Measurements from ENCODE around the gene CRMP1.
"Not testable (repeated sequence)": the region's sequence is repeated elsewhere in the genome, so short reads cannot be mapped to it uniquely, and the experiment has no call there.

CRMP1 gene

GRCh38 chr4:5816851-5817375, 76.0 kb downstream of the CRMP1 start:
- no peak for DNase-seq

- no peak for DNase-seq
Measured at GRCh38 chr4:5816101-5816500, 76.8 kb downstream of the CRMP1 start.

- DNase-seq: no peak
Measured at GRCh38 chr4:5815641-5816040, 77.2 kb downstream of the CRMP1 start.

GRCh38 chr4:5814421-5814820, 78.5 kb downstream of the CRMP1 start:
- no peak for DNase-seq

- no peak for DNase-seq
Measured at GRCh38 chr4:5813882-5814255, 79.0 kb downstream of the CRMP1 start.

- peak; percentile 20 for DNase-seq
Measured at GRCh38 chr4:5812506-5813229, 80.2 kb downstream of the CRMP1 start.

- DNase-seq: not testable (repeated sequence)
Measured at GRCh38 chr4:5812057-5812456, 80.8 kb downstream of the CRMP1 start.

GRCh38 chr4:5810770-5811430, 82.0 kb downstream of the CRMP1 start:
- no peak for DNase-seq

- DNase-seq: no peak
Measured at GRCh38 chr4:5810151-5810550, 82.7 kb downstream of the CRMP1 start.

GRCh38 chr4:5809216-5809776, 83.6 kb downstream of the CRMP1 start:
- no peak for DNase-seq

GRCh38 chr4:5808081-5808741, 84.7 kb downstream of the CRMP1 start:
- peak; percentile 59 for DNase-seq

- DNase-seq: no peak
Measured at GRCh38 chr4:5805270-5805669, 87.6 kb downstream of the CRMP1 start.

GRCh38 chr4:5804656-5805055, 88.2 kb downstream of the CRMP1 start:
- DNase-seq: no peak

- no peak for DNase-seq
Measured at GRCh38 chr4:5802565-5802964, 90.3 kb downstream of the CRMP1 start.

- no peak for DNase-seq
Measured at GRCh38 chr4:5801696-5802095, 91.2 kb downstream of the CRMP1 start.

- no peak for DNase-seq
Measured at GRCh38 chr4:5800496-5800895, 92.4 kb downstream of the CRMP1 start.

GRCh38 chr4:5799406-5799805, 93.5 kb downstream of the CRMP1 start:
- DNase-seq: no peak

- DNase-seq: no peak
Measured at GRCh38 chr4:5798946-5799345, 93.9 kb downstream of the CRMP1 start.

GRCh38 chr4:5798462-5798861, 94.4 kb downstream of the CRMP1 start:
- no peak for DNase-seq

- DNase-seq: no peak
Measured at GRCh38 chr4:5797866-5798265, 95.0 kb downstream of the CRMP1 start.

GRCh38 chr4:5796976-5797375, 95.9 kb downstream of the CRMP1 start:
- no peak for DNase-seq

- no peak for DNase-seq
Measured at GRCh38 chr4:5795580-5795979, 97.3 kb downstream of the CRMP1 start.

GRCh38 chr4:5793514-5793913, 99.4 kb downstream of the CRMP1 start:
- DNase-seq: no peak

- no peak for DNase-seq
Measured at GRCh38 chr4:5791654-5792053, 101.2 kb downstream of the CRMP1 start.
